Cardiac fibroblast (primary cell): ENCODE results near the gene ANXA6.
A peak's percentile ranks its signal among the peaks of the same experiment; 100 is the strongest.

ENCODE experiments used
- DNase-seq, 2 donors: peaks; one replicate each; pipeline versions ENCODE4 v3.0.0 to v3.0.0-alpha.2; 2010; ENCODE audit warnings: low read depth in 2 of 2
- H3K4me3 ChIP-seq, 2 donors: replicated peaks in 1 of 2; 1 replicate in 1 of 2; 2 replicates in 1 of 2; pipeline ENCODE4 v1.5.1; 2011; ENCODE audit warnings: low read depth in 2 of 2, low read length in 2 of 2, mild to moderate bottlenecking in 2 of 2, moderate library complexity in 1 of 2
- CTCF ChIP-seq: IDR thresholded peaks from one replicate; pipeline ENCODE4 v1.5.1; 2011; ENCODE audit warnings: low read depth, mild to moderate bottlenecking, low read length, inconsistent platforms

ANXA6 gene

GRCh38 chr5:151173711-151174611, 16.4 kb upstream of the ANXA6 start:
- H3K4me3 ChIP-seq: no peak overlapping the region
- no peak for DNase-seq
- no peak for TF ChIP-seq CTCF

- no peak for TF ChIP-seq CTCF
- H3K4me3 ChIP-seq: no peak overlapping the region
- no peak for DNase-seq
These were observed 13.9 kb upstream of the ANXA6 start for GRCh38 chr5:151171529-151171928.

GRCh38 chr5:151168602-151169344, 11.2 kb upstream of the ANXA6 start:
- no peak overlapping the region for H3K4me3 ChIP-seq
- DNase-seq: no peak
- TF ChIP-seq CTCF: no peak

DNA sequence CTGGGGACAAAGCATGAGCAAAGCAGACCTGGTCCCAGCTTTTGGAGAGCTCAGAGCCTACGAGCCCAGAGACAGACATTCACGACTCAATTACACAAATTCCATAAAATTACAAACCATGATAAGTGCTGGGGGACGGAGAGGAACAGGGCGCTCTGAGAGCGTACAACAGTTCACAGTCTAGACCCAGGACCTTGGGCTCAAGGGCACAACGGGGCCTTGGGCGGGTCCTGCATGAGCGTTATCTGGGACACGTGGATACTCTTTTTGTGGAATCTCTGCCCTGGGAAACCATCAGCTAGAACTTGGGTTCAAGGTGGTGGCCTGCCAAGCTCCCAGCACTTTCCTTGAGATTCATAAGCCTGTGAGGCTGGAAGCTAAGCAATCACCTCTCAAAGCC, 9.4 kb upstream of the ANXA6 start:
- TF ChIP-seq CTCF: no peak
- no peak overlapping the region for H3K4me3 ChIP-seq
- no peak for DNase-seq

DNA sequence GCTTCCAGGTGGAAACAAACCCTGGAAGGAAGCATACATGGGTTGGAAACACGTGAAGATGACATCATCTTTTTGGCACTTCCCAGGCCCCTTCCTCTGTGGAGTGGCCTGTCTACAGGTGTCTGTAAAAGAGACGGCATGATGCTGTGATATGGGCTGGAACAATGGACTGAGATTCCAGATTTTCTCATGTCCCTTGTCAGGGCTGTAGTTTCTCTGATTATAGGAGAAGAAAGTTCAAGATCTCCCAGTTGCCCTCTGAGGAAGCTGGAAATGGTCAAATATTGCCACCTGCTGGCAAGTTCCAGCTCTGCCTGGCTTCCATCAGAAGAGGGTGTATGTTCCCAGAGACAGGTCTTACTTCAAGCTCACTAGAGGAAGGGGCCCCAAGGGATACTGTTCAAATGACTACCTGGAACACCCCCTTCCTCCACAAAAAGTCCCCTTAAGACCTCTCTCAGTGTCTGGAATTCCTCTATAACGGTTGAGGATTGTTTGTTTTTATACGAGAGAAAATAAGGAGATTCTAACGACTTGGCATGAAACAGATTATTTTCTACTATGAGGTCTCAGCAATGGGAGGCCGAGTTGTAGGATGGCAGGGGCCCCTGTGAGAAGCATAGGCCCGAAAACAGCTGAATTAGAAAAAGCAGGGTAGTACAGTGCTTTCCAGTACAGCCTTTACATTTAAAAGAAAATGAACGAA, 7.3 kb upstream of the ANXA6 start:
- DNase-seq: peak; percentile 86 to 87
- H3K4me3 ChIP-seq: no peak overlapping the region
- TF ChIP-seq CTCF: peak; percentile 90

DNA sequence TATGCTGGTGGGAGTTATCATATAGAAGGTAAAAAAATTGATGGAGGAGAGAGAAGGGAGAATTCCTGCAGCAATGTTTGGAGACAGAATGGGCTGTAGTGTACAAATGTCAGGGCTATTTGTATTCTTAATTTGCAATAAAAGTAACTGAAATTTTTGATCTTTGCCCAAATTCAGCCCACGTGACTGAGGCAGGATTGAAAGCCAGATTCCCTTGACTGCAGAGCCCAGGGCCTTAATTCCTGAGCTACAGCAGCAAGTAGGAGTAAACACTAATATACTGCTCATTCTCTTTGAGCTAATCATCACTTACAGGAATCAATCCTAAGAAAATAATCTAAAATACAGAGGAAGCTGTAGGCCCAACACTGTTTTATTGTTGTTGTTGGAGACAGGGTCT, 5.2 kb upstream of the ANXA6 start:
- no peak for DNase-seq
- no peak for TF ChIP-seq CTCF
- H3K4me3 ChIP-seq: no peak overlapping the region
